C4-2B (cell line): ENCODE measurements around the gene DEAF1.
A peak's percentile ranks its signal among the peaks of the same experiment; 100 is the strongest.

Experiments used
- H3K27ac ChIP-seq: fragments of 450-650 bp; 2 replicates; pipeline ENCODE4 v1.5.1; 2017
- ZFX ChIP-seq: fragments of 450-650 bp; IDR thresholded peaks from 2 replicates; pipeline ENCODE4 v1.6.1; 2017
- TF ChIP-seq, protein P1 (sequence below): fragments of 450-650 bp; conservative IDR thresholded peaks from 2 replicates; pipeline ENCODE4 v1.5.1; 2017; ENCODE audit warnings: mild to moderate bottlenecking

Gene DEAF1

DNA sequence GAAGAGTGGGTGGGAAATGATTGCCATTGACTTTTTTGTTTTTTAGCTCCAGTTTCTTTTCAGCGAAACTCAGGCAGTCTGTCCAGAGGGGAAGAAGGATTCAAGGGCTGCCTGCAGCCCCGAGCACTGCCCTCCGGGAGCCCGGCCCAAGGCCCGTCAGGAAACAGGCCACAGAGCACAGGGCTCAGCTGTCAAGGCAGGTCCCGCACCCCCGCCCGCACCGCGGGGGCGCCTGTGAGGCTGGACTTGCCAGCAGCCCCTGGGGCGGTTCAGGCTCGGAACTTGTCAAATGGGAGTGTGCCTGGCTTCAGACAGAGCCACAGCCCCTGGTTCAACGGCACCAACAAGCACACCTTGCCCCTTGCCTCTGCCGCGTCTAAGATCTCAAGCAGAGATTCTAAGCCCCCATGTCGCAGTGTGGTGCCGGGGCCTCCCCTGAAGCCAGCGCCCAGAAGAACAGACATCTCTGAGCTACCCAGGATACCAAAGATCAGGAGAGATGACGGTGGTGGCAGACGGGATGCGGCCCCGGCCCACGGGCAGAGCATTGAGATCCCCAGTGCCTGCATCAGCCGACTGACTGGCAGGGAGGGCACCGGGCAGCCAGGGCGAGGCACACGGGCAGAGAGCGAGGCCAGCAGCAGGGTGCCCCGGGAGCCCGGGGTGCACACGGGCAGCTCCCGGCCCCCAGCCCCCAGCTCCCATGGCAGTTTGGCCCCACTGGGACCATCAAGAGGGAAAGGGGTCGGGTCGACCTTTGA, 87.8 kb downstream of the DEAF1 start:
- TF ChIP-seq, protein P1, sequence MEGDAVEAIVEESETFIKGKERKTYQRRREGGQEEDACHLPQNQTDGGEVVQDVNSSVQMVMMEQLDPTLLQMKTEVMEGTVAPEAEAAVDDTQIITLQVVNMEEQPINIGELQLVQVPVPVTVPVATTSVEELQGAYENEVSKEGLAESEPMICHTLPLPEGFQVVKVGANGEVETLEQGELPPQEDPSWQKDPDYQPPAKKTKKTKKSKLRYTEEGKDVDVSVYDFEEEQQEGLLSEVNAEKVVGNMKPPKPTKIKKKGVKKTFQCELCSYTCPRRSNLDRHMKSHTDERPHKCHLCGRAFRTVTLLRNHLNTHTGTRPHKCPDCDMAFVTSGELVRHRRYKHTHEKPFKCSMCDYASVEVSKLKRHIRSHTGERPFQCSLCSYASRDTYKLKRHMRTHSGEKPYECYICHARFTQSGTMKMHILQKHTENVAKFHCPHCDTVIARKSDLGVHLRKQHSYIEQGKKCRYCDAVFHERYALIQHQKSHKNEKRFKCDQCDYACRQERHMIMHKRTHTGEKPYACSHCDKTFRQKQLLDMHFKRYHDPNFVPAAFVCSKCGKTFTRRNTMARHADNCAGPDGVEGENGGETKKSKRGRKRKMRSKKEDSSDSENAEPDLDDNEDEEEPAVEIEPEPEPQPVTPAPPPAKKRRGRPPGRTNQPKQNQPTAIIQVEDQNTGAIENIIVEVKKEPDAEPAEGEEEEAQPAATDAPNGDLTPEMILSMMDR: no peak
- no peak for TF ChIP-seq ZFX
- H3K27ac ChIP-seq: peak overlapping the region; percentile 36; the same call in 1 of the 2 replicates

DNA sequence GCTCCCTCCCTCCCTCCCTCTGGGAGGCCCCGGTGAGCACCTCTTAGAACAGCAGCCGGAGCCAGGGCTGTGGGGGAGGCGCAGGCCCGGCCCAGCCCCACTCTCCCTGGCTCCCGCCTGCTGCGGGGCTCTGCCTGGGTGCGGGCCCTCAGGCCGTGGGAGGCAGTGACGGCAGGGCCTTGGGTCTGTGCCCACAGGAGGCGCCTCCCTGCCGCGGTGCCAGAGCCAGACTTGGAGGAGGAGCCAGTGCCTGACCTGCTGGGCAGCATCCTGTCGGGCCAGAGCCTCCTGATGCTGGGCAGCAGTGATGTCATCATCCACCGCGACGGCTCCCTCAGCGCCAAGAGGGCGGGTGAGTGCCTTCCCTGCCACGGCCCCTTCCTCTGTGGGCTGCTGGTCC, 88.8 kb downstream of the DEAF1 start:
- TF ChIP-seq, protein P1: no peak
- no peak for TF ChIP-seq ZFX
- peak overlapping the region; percentile 36 for H3K27ac ChIP-seq

DNA sequence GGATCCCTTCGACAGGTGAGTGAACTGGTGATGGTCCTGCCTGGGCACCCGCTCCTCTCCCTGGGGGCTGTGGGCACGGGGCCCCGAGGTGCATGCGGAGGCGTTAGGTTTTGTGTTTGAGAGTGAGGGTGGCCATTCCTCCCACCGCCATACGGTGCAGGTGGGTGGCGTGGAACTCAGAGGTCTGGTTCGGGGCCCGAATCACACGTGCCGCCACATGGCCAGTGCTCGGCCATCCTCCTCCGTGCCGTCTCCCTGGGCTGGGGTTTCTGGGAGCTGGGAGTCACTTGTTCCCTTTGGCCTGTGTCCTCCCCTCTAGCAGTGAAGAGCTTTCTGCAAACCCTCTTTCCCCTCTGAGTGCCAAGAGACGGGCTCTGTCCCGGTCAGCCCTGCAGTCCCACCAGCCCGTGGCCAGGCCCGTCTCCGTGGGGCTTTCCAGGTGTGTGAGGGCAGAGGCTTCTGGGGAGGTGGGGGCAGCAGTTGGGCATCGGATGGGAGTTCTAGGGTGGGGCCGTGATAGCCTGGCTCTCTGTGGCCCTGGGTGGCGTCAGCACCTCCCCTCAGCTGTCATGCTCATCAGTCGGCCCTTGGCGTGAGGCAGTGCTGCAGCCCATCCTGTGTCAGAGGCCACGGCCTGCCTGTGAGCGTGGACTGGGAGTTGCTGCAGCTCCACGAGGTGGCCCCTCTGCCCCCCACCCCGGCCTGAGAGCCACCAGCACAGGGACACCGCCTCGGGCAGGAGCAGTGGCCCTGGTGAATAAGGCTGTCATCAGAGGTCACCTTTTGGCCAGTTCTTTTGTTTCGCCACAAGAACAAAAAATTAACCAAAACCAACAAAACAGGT, 89.5 kb downstream of the DEAF1 start:
- H3K27ac ChIP-seq: peak overlapping the region; percentile 36
- TF ChIP-seq, protein P1: no peak
- TF ChIP-seq ZFX: no peak

DNA sequence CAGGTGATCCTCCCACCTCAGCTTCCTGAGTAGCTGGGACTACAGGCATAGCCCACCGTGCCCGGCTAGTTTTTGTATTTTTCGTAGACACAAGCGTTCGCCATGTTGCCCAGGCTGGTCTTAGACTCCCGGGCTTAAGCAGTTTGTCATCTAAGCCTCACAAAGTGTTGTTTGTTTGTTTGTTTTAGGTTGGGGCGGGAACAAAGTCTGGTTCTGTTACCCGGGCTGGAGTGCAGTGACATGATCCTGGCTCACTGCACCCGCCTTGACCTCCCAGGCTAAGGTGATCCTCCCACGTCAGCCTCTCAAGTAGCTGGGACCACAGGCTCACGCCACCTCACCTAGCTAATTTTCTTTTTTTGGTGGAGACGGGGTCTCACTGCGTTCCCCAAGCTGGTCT, 91.9 kb downstream of the DEAF1 start:
- H3K27ac ChIP-seq: no peak overlapping the region
- TF ChIP-seq, protein P1: no peak
- TF ChIP-seq ZFX: no peak

DNA sequence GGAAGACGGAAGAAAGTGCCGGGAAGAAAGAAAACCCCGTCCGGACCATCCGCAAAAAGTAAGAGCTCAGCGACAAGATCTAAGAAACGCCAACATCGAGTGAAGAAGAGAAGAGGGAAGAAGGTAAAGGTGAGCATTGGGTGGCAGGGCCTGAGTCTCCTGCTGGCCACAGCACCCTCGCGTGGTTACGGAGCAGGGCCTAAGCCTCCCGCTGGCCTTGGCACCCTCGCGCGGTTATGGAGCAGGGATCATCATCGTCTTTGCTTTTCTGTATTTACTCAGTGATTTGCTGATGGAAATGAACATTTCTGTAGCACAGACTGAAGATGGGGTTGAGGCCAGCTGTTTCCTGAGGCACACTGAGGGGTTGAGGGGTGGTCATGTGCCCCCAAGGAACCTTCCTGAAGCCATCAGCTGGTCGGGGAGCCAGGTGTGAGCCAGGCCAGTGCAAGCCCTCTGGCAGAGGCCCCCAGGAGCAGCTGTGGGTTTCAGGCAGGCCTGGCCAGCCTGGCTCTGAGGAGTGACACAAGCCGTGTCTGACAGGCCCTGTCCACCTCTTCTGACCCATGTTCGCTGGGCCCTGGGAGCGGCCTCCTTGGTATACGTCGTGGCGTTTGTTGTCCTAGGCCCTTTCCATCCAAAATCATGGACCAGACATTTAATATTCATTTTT, 93.3 kb downstream of the DEAF1 start:
- H3K27ac ChIP-seq: no peak overlapping the region
- TF ChIP-seq, protein P1: no peak
- no peak for TF ChIP-seq ZFX

DNA sequence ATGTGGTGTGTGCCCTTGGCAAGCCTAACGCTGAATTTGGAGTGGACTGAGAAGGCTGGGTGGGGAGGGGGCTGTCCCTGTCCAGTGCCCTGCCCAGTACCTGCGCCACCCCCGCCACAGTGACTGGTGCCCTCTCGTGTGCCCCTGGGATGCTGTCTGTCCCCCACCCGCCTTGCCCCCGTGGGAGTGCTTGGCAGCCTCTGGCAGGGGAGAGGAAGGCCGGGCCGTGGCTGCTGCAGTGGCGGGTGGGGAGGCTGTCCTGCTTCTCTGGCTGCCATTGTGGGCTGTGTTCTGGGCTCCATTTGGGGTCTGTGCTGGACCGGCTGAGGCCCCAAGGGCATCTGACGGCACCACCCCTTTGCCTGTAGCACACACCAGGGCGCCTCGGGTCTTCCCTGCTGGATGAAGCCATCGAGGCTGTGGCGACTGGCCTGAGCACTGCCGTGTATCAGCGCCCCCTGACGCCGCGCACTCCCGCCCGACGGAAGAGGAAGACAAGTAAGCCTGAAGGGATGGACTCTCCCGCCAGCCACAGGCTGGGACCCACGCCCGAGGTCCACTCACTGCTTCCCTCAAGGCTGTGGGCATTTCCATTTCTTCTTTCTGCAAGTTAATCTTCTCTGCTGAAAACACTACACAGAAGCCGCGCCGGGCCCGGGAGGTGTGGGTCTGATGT, 96.9 kb downstream of the DEAF1 start:
- no peak for TF ChIP-seq ZFX
- TF ChIP-seq, protein P1: no peak
- H3K27ac ChIP-seq: no peak overlapping the region
